Heart left ventricle (tissue), 16 donors: Measurements from ENCODE around the gene KIFAP3. TPM values are rescaled to one million over a fixed set of nuclear protein-coding genes. Genes with fewer than 3 reads are reported as not detected.
"Not testable (repeated sequence)": the region's sequence is repeated elsewhere in the genome, so short reads cannot be mapped to it uniquely, and the experiment has no call there.

Experiments
- ATAC-seq, 4 donors: fragments of 200-7000 bp; cut with Tn5 transposase; one replicate each; pipeline ENCODE4 v1.9.1; 2020 to 2022; ENCODE audit warnings: moderate library complexity in 4 of 4, mild to moderate bottlenecking in 3 of 4, moderate number of reproducible peaks in 1 of 4
- DNase-seq, 5 donors: peaks; one replicate each; pipeline ENCODE4 v3.0.0-alpha.2; 2020
- H3K27ac ChIP-seq, 12 donors: fragments of 200-600 bp; sonication (generic) in 4 of 12; one replicate each; pipeline versions ENCODE4 v1.5.0 to v1.8.0; 2016 to 2022; ENCODE audit warnings: mild to moderate bottlenecking in 2 of 12
- H3K27me3 ChIP-seq, 9 donors: fragments of 200-600 bp; sonication (generic) in 2 of 9; one replicate each; pipeline versions ENCODE4 v1.5.1 to v1.8.0; 2016 to 2022; ENCODE audit warnings: mild to moderate bottlenecking in 3 of 9
- H3K36me3 ChIP-seq, 9 donors: fragments of 200-600 bp; sonication (generic) in 2 of 9; one replicate each; pipeline versions ENCODE4 v1.5.0 to v1.8.0; 2018 to 2022; ENCODE audit warnings: mild to moderate bottlenecking in 2 of 9
- H3K4me1 ChIP-seq, 12 donors: fragments of 200-600 bp; sonication (generic) in 4 of 12; one replicate each; pipeline versions ENCODE4 v1.5.0 to v1.8.0; 2016 to 2022; ENCODE audit warnings: mild to moderate bottlenecking in 3 of 12
- H3K4me3 ChIP-seq, 12 donors: fragments of 200-600 bp; sonication (generic) in 4 of 12; one replicate each; pipeline versions ENCODE4 v1.5.0 to v1.8.0; 2017 to 2022; ENCODE audit warnings: mild to moderate bottlenecking in 9 of 12, moderate library complexity in 4 of 12
- H3K9me3 ChIP-seq, 12 donors: fragments of 200-600 bp; sonication (generic) in 4 of 12; one replicate each; pipeline versions ENCODE4 v1.5.0 to v1.8.0; 2016 to 2022; ENCODE audit warnings: mild to moderate bottlenecking in 1 of 12
- POLR2A ChIP-seq, 2 donors: fragments of 450-650 bp; IDR thresholded peaks; one replicate each; pipeline ENCODE4 v1.6.1; 2017; ENCODE audit warnings: antibody characterized with exemption in 2 of 2, mild to moderate bottlenecking in 2 of 2, moderate library complexity in 2 of 2
- WGBS, 4 donors: extraction: QIAGEN DNeasy Blood & Tissue Kit in 2 of 4; methylation state at CpG; one replicate each; pipeline versions ENCODE4 v1.1.5 to v1.1.7; 2013 to 2018; 5-methylcytosine and 5-hydroxymethylcytosine counted together
- intact Hi-C, 10 donors: fragments of 100-400 bp; cut with DNase I; formaldehyde crosslinking; loops; one replicate each; pipeline versions ENCODE4 v1.11.1 to v1.14.2; 2022
- polyA plus RNA-seq, 2 donors: library from polyadenylated mRNA; stranded (reverse); fragments of 200-250 nt; gene quantifications; one replicate each; pipeline ENCODE4 v1.2.3, GENCODE V29; 2013
- total RNA-seq, 9 donors: library from RNA; depleted of rRNA in 2 of 9; stranded (reverse); fragments of >200 nt in 2 of 9; fragmentation: NEBNext Ultra II Directional in 3 of 9; extraction: Animal tissue kit (Norgen Biotek cat#: 25700) in 3 of 9; gene quantifications; one replicate each; pipeline versions ENCODE4 v1.1.0 to v1.2.4, GENCODE V29; 2016 to 2023
- TF ChIP-seq, protein P1 (sequence below), 12 donors: fragments of 200-600 bp; sonication (generic) in 4 of 12; IDR thresholded peaks; one replicate each; pipeline versions ENCODE4 v1.5.0 to v1.8.0; 2018 to 2022; ENCODE audit warnings: antibody characterized with exemption in 12 of 12, mild to moderate bottlenecking in 5 of 12
- donor health status: ischemic (EF 13 %, LVEDD 7.1; RV severe dilation, severe dysfunction).
- donor health status: healthy with polysubstance abuse.
- donor health status: DM: no; HTN: yes; CAD: no.
- donor health status: DM: no; HTN: no; CAD: no.
- donor health status: ischemic (EF 25% LVEDD 6.9; RV normal size, moderate dysfunction).
- donor health status: ischemic (EF 25% LVEDD 5.7; RV mildly dilated, moderate dysfunction).
- donor health status: healthy.
- donor health status: DM: yes; HTN: yes; CAD: no.
- donor health status: ischemic (EF 35%, LVEDD 5.7; RV mildly dilated, moderate dysfunction).
- donor health status: nonischemic (EF 11% LVEDD 7.7; RV severe dilation, severe dysfunction).
- donor health status: DM: yes; HTN: yes; CAD: no.
- donor health status: PGD.
- donor health status: ischemic (EF 29% LVEDD 5.4; RV normal size, mild dysfunction).
- donor health status: nonischemic (EF 23%, LVEDD 6.1; RV moderate dilation, normal function).

Gene KIFAP3
- total and polyA plus RNA-seq, 11 donors: 14.0 to 75.0 (median 53.5) TPM

DNA sequence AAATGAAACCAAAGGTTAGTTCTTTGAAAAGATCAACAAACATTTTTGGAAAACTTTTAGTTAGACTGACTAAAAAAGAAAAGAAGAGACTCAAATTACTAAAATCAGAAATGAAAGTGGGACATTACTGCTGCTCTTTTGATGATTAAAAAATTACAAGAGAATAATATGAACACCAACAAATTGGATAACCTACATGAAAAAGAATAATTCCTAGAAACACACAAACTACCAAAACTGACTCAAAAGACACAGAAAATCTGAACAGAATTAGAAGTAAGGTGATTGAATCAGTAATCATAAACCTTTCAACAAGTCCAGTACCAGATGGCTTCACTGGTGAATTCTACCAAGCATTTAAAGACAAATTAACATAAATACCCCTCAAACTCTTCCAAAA, 5.6 kb downstream of the KIFAP3 start:
- DNase-seq (no peak), ATAC-seq (no peak)
- no peak for TF ChIP-seq POLR2A (IDR thresholded peaks at IDR 0.05)
- TF ChIP-seq, protein P1, sequence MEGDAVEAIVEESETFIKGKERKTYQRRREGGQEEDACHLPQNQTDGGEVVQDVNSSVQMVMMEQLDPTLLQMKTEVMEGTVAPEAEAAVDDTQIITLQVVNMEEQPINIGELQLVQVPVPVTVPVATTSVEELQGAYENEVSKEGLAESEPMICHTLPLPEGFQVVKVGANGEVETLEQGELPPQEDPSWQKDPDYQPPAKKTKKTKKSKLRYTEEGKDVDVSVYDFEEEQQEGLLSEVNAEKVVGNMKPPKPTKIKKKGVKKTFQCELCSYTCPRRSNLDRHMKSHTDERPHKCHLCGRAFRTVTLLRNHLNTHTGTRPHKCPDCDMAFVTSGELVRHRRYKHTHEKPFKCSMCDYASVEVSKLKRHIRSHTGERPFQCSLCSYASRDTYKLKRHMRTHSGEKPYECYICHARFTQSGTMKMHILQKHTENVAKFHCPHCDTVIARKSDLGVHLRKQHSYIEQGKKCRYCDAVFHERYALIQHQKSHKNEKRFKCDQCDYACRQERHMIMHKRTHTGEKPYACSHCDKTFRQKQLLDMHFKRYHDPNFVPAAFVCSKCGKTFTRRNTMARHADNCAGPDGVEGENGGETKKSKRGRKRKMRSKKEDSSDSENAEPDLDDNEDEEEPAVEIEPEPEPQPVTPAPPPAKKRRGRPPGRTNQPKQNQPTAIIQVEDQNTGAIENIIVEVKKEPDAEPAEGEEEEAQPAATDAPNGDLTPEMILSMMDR (IDR thresholded peaks at IDR 0.05): no peak
- peaks cover 0 to 26% (median 0%) of the 10 kb centered on the region in 12 donors for H3K9me3 ChIP-seq
- H3K4me1 ChIP-seq: peaks cover 0 to 49% (median 30%) of the 10 kb centered on the region in 12 donors
- intact Hi-C loops: no loop called here
- peaks cover 0 to 9% (median 0%) of the 10 kb centered on the region in 9 donors for H3K36me3 ChIP-seq
- peak overlapping the region in 4 of 12 donors; percentile 0 to 42 (median 29) for H3K27ac ChIP-seq
- H3K4me3 ChIP-seq: peak overlapping the region in 2 of 12 donors; percentile 1 to 14
- no peaks in the 10 kb centered on the region for H3K27me3 ChIP-seq

DNA sequence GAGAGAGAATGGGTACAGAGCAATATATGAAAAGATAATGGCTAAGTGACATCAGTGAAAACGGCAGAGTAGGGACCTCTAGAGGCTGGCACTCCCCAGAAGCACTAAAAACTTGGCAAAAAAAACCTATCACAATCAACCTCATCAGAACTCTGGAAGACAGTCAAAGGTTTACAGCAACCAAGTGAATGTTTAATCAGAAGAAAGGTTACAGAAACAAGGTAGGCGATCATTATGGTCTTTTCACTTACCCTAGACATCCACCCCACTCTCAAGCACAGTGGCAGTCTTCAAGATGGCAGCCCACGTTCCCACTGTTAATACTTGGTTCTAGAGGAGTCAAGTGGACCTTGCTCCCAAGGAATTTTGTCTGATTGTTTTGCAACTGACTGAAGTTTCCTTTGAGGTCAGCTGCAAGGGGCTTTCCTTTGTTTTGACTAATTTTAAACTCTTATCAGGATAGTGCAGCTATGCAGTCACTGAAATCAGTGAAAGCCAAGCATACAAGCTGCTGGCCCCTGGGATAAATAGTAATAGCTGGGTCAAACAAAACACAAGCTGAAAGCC, 7.2 kb downstream of the KIFAP3 start:
- WGBS, 4 donors: 53 to 59% (median 58%) methylated on average over 3 of the region's 3 CpGs
- no peak for DNase-seq
- H3K4me3 ChIP-seq: no peak overlapping the region
- H3K27ac ChIP-seq: peak overlapping the region in 4 of 12 donors; percentile 32 to 42 (median 36)
- peak in 3 of 4 donors; percentile 42 to 59 (median 55) for ATAC-seq
- peaks cover 0 to 9% (median 0%) of the 10 kb centered on the region in 9 donors for H3K36me3 ChIP-seq
- TF ChIP-seq, protein P1 (IDR thresholded peaks at IDR 0.05): peak in 2 of 12 donors; percentile 14
- TF ChIP-seq POLR2A (IDR thresholded peaks at IDR 0.05): no peak
- H3K9me3 ChIP-seq: peaks cover 0 to 27% (median 0%) of the 10 kb centered on the region in 12 donors
- H3K4me1 ChIP-seq: peaks cover 0 to 37% (median 19%) of the 10 kb centered on the region in 12 donors
- no peaks in the 10 kb centered on the region for H3K27me3 ChIP-seq
- intact Hi-C loops: no loop called here

DNA sequence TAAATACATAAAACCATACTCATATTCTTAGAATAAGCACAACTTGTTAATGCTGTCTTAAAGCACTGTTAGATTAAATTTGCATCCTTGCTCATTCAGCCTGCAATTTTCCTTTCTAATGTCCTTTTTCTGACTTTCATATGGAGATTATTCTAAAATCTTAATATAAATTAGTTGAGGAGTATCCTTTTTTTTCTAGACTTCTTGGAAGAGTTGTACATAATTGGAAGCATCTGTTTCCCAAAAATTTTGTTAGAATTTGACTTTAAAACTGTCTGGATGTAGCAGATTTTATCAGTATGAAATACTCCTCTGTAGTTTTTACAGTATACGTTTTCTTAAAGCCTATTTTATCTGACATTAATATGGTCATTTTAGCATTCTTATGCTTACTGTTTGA, 9.7 kb downstream of the KIFAP3 start:
- Histone ChIP-seq H3K4me3 (no peak overlapping the region), H3K9me3 (peaks cover 0 to 18% (median 0%) of the 10 kb centered on the region in 12 donors), H3K36me3 (no peaks in the 10 kb centered on the region), H3K27ac (no peak overlapping the region), H3K27me3 (no peaks in the 10 kb centered on the region), H3K4me1 (peaks cover 0 to 36% (median 19%) of the 10 kb centered on the region in 12 donors)
- TF ChIP-seq POLR2A (IDR thresholded peaks at IDR 0.05): no peak
- TF ChIP-seq, protein P1 (IDR thresholded peaks at IDR 0.05): no peak
- DNase-seq (no peak), ATAC-seq (no peak)
- intact Hi-C loops: no loop called here
- 75 to 87% (median 79%) methylated on average over 1 of the region's 1 CpG for WGBS, 4 donors

DNA sequence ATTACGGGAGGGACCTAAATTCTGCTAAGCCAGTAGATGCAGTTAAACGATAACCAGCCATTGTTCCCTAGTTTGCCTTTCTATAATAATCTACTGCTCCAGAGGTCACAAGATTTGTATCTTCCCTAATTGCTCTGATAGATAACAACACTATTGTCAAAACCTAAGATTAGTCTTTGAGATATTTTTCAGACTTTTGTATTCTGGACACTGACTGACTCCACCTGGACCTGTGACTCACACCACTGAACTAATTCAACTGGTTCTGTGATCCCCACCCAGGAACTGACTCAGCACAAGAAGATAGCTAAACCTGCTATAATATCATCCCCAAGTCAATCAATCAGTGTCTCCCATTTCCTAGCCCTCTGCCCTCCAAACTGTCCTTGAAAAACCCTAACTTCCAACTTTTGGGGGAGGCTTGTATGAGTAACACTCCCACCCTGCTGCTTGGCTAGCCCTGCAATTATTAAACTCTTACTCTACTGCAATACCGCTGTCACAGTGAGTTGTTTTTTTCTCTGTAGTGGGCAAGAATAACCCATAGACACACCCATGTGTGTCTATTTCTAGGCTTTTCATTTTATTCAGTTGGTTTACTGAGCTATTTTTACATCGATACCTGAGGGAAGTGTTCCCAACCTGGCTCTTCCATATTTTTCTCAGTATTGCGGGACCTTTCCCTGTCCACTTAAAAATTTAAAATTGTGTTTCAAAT, 11.2 kb downstream of the KIFAP3 start:
- intact Hi-C loops: no loop called here
- H3K4me1 ChIP-seq: peaks cover 0 to 25% (median 16%) of the 10 kb centered on the region in 12 donors
- peaks cover 0 to 15% (median 0%) of the 10 kb centered on the region in 12 donors for H3K9me3 ChIP-seq
- H3K4me3 ChIP-seq: no peak overlapping the region
- DNase-seq (no peak), ATAC-seq (peak in 1 of 4 donors; percentile 51)
- TF ChIP-seq, protein P1 (IDR thresholded peaks at IDR 0.05): no peak
- TF ChIP-seq POLR2A (IDR thresholded peaks at IDR 0.05): no peak
- no peak overlapping the region for H3K27ac ChIP-seq
- no peaks in the 10 kb centered on the region for H3K27me3 ChIP-seq
- no peaks in the 10 kb centered on the region for H3K36me3 ChIP-seq
- 77 to 93% (median 86%) methylated on average over 5 of the region's 5 CpGs for WGBS, 4 donors

DNA sequence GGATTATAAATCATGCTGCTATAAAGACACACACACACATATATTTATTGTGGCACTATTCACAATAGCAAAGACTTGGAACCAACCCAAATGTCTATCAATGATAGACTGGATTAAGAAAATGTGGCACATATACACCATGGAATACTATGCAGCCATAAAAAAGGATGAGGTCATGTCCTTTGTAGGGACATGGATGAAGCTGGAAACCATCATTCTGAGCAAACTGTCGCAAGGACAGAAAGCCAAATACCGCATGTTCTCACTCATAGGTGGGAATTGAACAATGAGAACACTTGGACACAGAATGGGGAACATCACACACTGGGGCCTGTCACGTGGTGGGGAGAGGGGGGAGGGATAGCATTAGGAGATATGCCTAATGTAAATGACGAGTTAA, 12.8 kb downstream of the KIFAP3 start:
- DNase-seq, H3K27ac ChIP-seq, intact Hi-C loops, ATAC-seq, H3K27me3 ChIP-seq, H3K36me3 ChIP-seq, H3K4me3 ChIP-seq: not testable (repeated sequence)
- WGBS, 4 donors: 82 to 97% (median 91%) methylated on average over 4 of the region's 4 CpGs
- H3K4me1 ChIP-seq: peaks cover 0 to 21% (median 5%) of the 10 kb centered on the region in 12 donors
- H3K9me3 ChIP-seq: peaks cover 0 to 15% (median 0%) of the 10 kb centered on the region in 12 donors

DNA sequence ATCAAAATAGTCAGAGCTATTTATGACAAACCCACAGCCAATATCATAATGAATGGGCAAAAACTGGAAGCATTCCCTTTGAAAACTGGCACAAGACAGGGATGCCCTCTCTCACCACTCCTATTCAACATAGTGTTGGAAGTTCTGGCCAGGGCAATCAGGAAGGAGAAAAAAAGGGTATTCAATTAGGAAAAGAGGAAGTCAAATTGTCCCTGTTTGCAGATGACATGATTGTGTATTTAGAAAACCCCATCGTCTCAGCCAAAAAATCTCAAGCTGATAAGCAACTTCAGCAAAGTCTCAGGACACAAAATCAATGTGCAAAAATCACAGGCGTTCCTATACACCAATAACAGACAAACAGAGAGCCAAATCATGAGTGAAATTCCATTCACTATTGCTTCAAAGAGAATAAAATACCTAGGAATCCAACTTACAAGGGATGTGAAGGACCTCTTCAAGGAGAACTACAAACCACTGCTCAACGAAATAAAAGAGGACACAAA, 14.4 kb downstream of the KIFAP3 start:
- 70 to 83% (median 72%) methylated on average over 2 to 3 of the region's 3 CpGs for WGBS, 4 donors

More for the DNA sequence above, 14.4 kb downstream of the KIFAP3 start:
- Histone ChIP-seq H3K4me1 (peaks cover 0 to 16% (median 0%) of the 10 kb centered on the region in 12 donors), H3K9me3 (peaks cover 0 to 15% (median 0%) of the 10 kb centered on the region in 12 donors)
- ATAC-seq, H3K27ac ChIP-seq, DNase-seq, H3K4me3 ChIP-seq, H3K27me3 ChIP-seq, H3K36me3 ChIP-seq, intact Hi-C loops: not testable (repeated sequence)
